Measurements from ENCODE around the gene HERC6.

HERC6 gene

DNA sequence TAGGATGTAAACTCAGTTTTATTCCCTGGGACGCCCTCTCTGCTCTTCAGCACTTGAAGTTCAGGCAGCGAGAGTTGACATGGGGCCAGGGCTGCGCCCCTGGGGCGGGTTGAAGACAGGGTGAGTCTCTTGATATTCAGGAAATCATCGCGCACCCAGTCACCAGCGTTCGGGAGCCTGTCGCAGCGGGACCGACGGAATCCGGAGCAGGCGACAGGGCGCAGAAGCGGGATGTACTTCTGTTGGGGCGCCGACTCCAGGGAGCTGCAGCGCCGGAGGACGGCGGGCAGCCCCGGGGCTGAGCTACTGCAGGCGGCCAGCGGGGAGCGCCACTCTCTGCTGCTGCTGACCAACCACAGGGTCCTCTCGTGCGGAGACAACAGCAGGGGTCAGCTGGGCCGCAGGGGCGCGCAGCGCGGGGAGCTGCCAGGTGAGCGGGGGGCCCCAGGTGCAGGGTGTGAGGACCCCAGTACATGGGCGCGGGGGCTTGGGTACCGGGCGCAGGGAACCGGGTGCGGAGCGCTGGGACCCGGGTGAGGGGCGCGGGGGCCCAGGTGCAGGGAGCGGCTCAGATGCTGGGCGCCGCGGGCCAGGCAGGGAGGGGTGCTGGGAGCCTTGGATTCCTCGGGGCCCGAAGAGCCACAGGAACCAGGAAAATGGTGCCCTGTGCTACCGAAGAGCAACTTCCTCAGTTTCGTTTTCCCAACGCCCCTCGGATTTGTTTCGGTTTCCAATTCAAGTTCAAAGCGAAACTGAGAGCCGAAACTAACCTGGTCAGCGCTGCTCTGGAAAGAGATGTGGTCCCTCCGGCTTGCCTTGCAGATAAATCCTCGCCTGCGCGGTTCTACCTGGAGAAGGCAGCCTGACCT is at the start of gene HERC6 (continued):
- TF ChIP-seq ZNF366 (tag by site-specific recombination; conservative IDR thresholded peaks at IDR 0.05) (0 out of 2 replicates have a peak, but pooled peaks have one; percentile 14), ZXDB (tag by site-specific recombination; IDR thresholded peaks at IDR 0.05) (peak; percentile 98), ZNF561 (tag by site-specific recombination; IDR thresholded peaks at IDR 0.05; ENCODE audit: borderline replicate concordance) (peak; percentile 85), ZNF2 (tag by site-specific recombination; IDR thresholded peaks at IDR 0.05) (peak; percentile 52; the same call in 1 of the 2 replicates), ZEB2 (tag by site-specific recombination; IDR thresholded peaks at IDR 0.05) (peak; percentile 86), ZNF629 (tag by site-specific recombination; IDR thresholded peaks at IDR 0.05) (0 out of 2 replicates have a peak, but pooled peaks have one; percentile 13), ZNF664 (tag by site-specific recombination; IDR thresholded peaks at IDR 0.05) (no peak), EGR2 (tag by site-specific recombination; IDR thresholded peaks at IDR 0.05; ENCODE audit: low read depth) (no peak), ZBTB20 (tag by site-specific recombination; IDR thresholded peaks at IDR 0.05) (peak; percentile 97), YY2 (tag by site-specific recombination; IDR thresholded peaks at IDR 0.05) (no peak), ZBTB48 (tag by site-specific recombination; IDR thresholded peaks at IDR 0.05) (peak; percentile 89), ZNF132 (tag by site-specific recombination; IDR thresholded peaks at IDR 0.05; ENCODE audit: borderline replicate concordance) (no peak), ZNF768 (tag by site-specific recombination; IDR thresholded peaks at IDR 0.05) (peak; percentile 8; the same call in 1 of the 2 replicates), ZNF600 (tag by site-specific recombination; IDR thresholded peaks at IDR 0.05) (peak; percentile 82), ZNF335 (tag by site-specific recombination; conservative IDR thresholded peaks at IDR 0.05) (peak; percentile 79), ZNF394 (tag by site-specific recombination; IDR thresholded peaks at IDR 0.05; ENCODE audit: borderline replicate concordance) (peak; percentile 54; the same call in 1 of the 2 replicates), GLIS2 (tag by site-specific recombination; IDR thresholded peaks at IDR 0.05) (peak; percentile 91), ZNF76 (tag by site-specific recombination; IDR thresholded peaks at IDR 0.05; ENCODE audit: borderline replicate concordance, low read depth) (peak; percentile 50; the same call in 1 of the 2 replicates), ZNF341 (tag by site-specific recombination; IDR thresholded peaks at IDR 0.05; ENCODE audit: low read depth) (peak; percentile 54), OSR2 (tag by site-specific recombination; IDR thresholded peaks at IDR 0.05) (peak; percentile 53)
- TF ChIP-seq, protein P1, sequence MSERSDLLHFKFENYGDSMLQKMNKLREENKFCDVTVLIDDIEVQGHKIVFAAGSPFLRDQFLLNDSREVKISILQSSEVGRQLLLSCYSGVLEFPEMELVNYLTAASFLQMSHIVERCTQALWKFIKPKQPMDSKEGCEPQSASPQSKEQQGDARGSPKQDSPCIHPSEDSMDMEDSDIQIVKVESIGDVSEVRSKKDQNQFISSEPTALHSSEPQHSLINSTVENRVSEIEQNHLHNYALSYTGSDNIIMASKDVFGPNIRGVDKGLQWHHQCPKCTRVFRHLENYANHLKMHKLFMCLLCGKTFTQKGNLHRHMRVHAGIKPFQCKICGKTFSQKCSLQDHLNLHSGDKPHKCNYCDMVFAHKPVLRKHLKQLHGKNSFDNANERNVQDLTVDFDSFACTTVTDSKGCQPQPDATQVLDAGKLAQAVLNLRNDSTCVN (tag by site-specific recombination; optimal IDR thresholded peaks at IDR 0.05): peak; percentile 87
- TF ChIP-seq, protein P2, sequence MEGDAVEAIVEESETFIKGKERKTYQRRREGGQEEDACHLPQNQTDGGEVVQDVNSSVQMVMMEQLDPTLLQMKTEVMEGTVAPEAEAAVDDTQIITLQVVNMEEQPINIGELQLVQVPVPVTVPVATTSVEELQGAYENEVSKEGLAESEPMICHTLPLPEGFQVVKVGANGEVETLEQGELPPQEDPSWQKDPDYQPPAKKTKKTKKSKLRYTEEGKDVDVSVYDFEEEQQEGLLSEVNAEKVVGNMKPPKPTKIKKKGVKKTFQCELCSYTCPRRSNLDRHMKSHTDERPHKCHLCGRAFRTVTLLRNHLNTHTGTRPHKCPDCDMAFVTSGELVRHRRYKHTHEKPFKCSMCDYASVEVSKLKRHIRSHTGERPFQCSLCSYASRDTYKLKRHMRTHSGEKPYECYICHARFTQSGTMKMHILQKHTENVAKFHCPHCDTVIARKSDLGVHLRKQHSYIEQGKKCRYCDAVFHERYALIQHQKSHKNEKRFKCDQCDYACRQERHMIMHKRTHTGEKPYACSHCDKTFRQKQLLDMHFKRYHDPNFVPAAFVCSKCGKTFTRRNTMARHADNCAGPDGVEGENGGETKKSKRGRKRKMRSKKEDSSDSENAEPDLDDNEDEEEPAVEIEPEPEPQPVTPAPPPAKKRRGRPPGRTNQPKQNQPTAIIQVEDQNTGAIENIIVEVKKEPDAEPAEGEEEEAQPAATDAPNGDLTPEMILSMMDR (tag by site-specific recombination; IDR thresholded peaks at IDR 0.05): peak; percentile 94
- TF ChIP-seq, protein P3, sequence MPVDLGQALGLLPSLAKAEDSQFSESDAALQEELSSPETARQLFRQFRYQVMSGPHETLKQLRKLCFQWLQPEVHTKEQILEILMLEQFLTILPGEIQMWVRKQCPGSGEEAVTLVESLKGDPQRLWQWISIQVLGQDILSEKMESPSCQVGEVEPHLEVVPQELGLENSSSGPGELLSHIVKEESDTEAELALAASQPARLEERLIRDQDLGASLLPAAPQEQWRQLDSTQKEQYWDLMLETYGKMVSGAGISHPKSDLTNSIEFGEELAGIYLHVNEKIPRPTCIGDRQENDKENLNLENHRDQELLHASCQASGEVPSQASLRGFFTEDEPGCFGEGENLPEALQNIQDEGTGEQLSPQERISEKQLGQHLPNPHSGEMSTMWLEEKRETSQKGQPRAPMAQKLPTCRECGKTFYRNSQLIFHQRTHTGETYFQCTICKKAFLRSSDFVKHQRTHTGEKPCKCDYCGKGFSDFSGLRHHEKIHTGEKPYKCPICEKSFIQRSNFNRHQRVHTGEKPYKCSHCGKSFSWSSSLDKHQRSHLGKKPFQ (tag by site-specific recombination; IDR thresholded peaks at IDR 0.05): no peak
- TF ChIP-seq, protein P4, sequence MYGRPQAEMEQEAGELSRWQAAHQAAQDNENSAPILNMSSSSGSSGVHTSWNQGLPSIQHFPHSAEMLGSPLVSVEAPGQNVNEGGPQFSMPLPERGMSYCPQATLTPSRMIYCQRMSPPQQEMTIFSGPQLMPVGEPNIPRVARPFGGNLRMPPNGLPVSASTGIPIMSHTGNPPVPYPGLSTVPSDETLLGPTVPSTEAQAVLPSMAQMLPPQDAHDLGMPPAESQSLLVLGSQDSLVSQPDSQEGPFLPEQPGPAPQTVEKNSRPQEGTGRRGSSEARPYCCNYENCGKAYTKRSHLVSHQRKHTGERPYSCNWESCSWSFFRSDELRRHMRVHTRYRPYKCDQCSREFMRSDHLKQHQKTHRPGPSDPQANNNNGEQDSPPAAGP (tag by site-specific recombination; IDR thresholded peaks at IDR 0.05): 0 out of 2 replicates have a peak, but pooled peaks have one; percentile 48
- TF ChIP-seq, protein P5, sequence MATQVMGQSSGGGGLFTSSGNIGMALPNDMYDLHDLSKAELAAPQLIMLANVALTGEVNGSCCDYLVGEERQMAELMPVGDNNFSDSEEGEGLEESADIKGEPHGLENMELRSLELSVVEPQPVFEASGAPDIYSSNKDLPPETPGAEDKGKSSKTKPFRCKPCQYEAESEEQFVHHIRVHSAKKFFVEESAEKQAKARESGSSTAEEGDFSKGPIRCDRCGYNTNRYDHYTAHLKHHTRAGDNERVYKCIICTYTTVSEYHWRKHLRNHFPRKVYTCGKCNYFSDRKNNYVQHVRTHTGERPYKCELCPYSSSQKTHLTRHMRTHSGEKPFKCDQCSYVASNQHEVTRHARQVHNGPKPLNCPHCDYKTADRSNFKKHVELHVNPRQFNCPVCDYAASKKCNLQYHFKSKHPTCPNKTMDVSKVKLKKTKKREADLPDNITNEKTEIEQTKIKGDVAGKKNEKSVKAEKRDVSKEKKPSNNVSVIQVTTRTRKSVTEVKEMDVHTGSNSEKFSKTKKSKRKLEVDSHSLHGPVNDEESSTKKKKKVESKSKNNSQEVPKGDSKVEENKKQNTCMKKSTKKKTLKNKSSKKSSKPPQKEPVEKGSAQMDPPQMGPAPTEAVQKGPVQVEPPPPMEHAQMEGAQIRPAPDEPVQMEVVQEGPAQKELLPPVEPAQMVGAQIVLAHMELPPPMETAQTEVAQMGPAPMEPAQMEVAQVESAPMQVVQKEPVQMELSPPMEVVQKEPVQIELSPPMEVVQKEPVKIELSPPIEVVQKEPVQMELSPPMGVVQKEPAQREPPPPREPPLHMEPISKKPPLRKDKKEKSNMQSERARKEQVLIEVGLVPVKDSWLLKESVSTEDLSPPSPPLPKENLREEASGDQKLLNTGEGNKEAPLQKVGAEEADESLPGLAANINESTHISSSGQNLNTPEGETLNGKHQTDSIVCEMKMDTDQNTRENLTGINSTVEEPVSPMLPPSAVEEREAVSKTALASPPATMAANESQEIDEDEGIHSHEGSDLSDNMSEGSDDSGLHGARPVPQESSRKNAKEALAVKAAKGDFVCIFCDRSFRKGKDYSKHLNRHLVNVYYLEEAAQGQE (tag by site-specific recombination; IDR thresholded peaks at IDR 0.05): no peak; the same call in 1 of the 2 replicates
- TF ChIP-seq, protein P6, sequence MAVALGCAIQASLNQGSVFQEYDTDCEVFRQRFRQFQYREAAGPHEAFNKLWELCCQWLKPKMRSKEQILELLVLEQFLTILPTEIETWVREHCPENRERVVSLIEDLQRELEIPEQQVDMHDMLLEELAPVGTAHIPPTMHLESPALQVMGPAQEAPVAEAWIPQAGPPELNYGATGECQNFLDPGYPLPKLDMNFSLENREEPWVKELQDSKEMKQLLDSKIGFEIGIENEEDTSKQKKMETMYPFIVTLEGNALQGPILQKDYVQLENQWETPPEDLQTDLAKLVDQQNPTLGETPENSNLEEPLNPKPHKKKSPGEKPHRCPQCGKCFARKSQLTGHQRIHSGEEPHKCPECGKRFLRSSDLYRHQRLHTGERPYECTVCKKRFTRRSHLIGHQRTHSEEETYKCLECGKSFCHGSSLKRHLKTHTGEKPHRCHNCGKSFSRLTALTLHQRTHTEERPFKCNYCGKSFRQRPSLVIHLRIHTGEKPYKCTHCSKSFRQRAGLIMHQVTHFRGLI (tag by site-specific recombination; IDR thresholded peaks at IDR 0.05): 0 out of 2 replicates have a peak, but pooled peaks have one; percentile 32

All from HEK293 (cell line).